Measurements from ENCODE around the gene C2orf76.
"Not testable (repeated sequence)": the region's sequence is repeated elsewhere in the genome, so short reads cannot be mapped to it uniquely, and the experiment has no call there.

Gene C2orf76

GRCh38 chr2:119366649-119367471 is at the start of gene C2orf76, which contains the start of gene DBI:
TSS of gene C2orf76 (minus strand) at chr2:119366834. CDS start at chr2:119339959, 26,875 bp downstream.
TSS of gene DBI (plus strand) at chr2:119366977. CDS start at chr2:119367052, 75 bp downstream.
- DNase-seq (ENCODE audit: low read depth): peak; percentile 92

- DNase-seq (ENCODE audit: low read depth): no peak
Measured at GRCh38 chr2:119415630-119416029, 49.0 kb upstream of the C2orf76 start.

GRCh38 chr2:119414894-119415293 is 48.3 kb upstream of the C2orf76 start:
- no peak for DNase-seq (ENCODE audit: low read depth)

GRCh38 chr2:119409506-119409905 is 42.9 kb upstream of the C2orf76 start:
- no peak for DNase-seq (ENCODE audit: low read depth)

GRCh38 chr2:119408221-119408619 is 41.6 kb upstream of the C2orf76 start:
- DNase-seq (ENCODE audit: low read depth): no peak

GRCh38 chr2:119407430-119408220 is 41.0 kb upstream of the C2orf76 start:
- peak; percentile 56 for DNase-seq (ENCODE audit: low read depth)

- DNase-seq (ENCODE audit: low read depth): no peak
Measured at GRCh38 chr2:119405151-119405550, 38.5 kb upstream of the C2orf76 start.

- not testable (repeated sequence) for DNase-seq (ENCODE audit: low read depth)
Measured at GRCh38 chr2:119403618-119404017, 37.0 kb upstream of the C2orf76 start.

DNA sequence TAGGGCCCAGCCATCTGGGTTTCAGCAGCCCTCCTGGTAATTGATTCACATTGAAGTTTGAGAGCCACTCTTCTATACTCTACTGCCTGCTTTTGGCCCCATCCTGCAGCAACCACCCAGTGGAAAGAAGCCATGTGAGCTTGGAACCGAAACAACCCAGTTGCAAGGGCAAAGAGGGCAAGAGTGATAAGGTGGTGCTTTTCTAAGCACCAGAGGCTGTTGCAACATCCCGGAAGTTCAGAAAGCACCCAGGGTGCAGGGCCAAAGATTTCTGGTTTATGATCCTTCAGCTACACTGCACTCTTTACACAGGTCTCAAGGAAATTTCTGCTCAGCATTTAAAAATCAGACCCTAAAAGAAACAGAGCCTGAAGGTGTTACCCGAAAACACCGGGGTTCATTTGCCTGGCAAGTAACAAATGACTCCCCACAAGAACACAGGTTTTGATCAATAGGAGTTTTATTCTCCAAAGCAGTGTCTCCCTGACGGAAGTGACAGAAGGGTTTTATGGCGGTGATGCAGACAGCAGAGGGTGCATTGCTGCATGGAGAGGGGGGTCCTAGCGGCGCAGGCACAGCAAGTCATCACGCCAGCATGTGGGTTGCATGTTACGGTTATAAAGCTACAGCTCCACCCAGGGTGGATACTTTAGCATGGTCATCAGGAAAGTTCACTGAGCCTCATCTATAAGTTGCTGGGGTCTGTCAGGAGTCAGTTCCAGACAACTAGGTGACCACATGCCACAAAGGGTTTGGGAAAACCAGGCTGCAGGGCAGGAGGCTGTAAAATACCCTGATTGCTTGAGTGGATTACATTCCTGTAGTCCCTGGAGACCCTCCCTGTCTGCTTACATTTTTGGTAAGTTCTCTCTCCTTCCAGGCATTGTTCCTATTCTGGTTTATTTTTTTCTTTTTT is 36.3 kb upstream of the C2orf76 start:
- DNase-seq (ENCODE audit: low read depth): no peak

- DNase-seq (ENCODE audit: low read depth): no peak
Measured at GRCh38 chr2:119402106-119402505, 35.5 kb upstream of the C2orf76 start.

GRCh38 chr2:119397196-119397595 is 30.6 kb upstream of the C2orf76 start:
- DNase-seq (ENCODE audit: low read depth): no peak

- no peak for DNase-seq (ENCODE audit: low read depth)
Measured at GRCh38 chr2:119393971-119394748, 27.5 kb upstream of the C2orf76 start.

DNA sequence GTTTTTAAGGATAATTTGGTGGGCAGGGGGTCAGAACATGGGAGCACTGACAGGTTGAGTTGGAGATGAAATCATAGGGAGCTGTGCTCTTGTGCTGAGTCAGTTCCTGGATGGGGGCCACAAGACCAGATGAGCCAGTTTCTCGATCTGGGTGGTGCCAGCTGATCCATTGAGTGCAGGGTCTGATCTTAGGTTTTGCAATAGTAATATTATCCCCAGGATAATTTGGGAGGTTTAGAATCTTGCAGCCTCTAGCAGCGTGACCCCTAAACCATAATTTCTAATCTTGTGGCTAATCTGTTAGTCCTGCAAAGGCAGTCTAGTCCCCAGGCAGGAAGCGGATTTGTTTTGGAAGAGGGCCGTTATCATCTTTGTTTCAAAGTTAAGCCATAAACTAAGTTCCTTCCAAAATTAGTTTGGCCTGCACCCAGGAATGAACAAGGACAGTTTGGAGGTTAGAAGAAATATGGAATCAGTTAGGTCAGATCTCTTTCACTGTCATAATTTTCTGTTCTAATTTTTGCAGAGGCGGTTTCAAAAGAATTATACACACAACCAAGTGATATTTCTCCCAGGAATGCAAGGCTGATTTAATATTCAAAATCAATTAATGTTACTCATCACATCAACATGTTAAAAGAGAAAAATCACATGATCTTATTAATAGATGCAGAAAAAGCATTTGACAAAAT is 23.1 kb upstream of the C2orf76 start:
- DNase-seq (ENCODE audit: low read depth): peak; percentile 71

GRCh38 chr2:119387381-119388129 is 20.9 kb upstream of the C2orf76 start:
- DNase-seq (ENCODE audit: low read depth): peak; percentile 80

- no peak for DNase-seq (ENCODE audit: low read depth)
Measured at GRCh38 chr2:119385466-119385865, 18.8 kb upstream of the C2orf76 start.

DNA sequence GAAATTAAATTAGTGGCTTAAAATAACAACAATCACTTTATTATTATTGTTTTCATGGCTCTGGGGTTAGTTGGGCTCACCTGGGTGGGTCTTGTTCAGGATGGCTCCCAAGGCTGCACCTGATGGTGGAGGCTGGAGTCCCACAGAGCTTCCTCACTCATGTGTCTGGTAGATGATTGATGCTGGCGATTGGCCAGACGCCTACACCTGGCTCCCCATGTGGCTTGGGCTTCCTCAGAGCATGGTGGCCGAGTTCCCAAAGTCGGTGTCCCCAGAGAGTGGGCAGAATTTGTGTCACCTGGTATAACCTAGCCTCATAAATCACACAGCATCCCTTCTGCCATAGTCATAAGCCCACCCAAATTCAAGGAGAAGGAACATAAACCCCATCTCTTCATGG is 18.3 kb upstream of the C2orf76 start:
- DNase-seq (ENCODE audit: low read depth): no peak

GRCh38 chr2:119383410-119384140 is 16.9 kb upstream of the C2orf76 start:
- DNase-seq (ENCODE audit: low read depth): no peak

GRCh38 chr2:119378566-119378965 is 11.9 kb upstream of the C2orf76 start:
- DNase-seq (ENCODE audit: low read depth): no peak

DNA sequence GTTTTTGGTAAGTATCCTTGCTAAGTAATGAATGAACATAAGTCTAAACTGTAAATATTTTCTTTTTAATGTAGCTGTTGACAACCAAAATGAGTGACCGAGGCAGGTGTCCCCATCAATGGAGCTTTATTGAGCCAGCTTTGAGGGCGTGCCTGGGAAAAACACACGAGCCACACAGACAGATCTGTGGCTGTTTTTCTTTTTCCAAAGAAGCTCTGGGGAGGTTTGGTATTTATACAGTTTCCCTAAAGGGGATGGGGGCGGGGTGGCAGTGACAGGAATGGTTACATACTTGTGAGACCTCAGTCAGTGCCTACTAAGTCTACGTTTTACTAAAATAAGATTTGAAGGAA is 11.3 kb upstream of the C2orf76 start:
- DNase-seq (ENCODE audit: low read depth): no peak

Measured in fibroblast of the conjunctiva (primary cell).